IPS-18a (cell line): ENCODE results near the gene ADGRE3.
A peak's percentile ranks its signal among the peaks of the same experiment; 100 is the strongest.

Experiments used
- H3K27ac ChIP-seq: one replicate; pipeline ENCODE4 v1.5.1; 2013; ENCODE audit warnings: low read length
- H3K27me3 ChIP-seq: one replicate; pipeline ENCODE4 v1.6.1; 2013; ENCODE audit warnings: mild to moderate bottlenecking, low read length; ENCODE audit not compliant: control insufficient read depth, insufficient read depth
- H3K36me3 ChIP-seq: one replicate; pipeline ENCODE4 v1.6.1; 2013; ENCODE audit warnings: low read depth, low read length; ENCODE audit not compliant: control insufficient read depth
- H3K4me1 ChIP-seq: one replicate; pipeline ENCODE4 v1.6.1; 2013; ENCODE audit warnings: low read depth, low read length; ENCODE audit not compliant: control insufficient read depth
- H3K4me3 ChIP-seq: one replicate; pipeline ENCODE4 v1.5.1; 2013; ENCODE audit warnings: low read length
- H3K9ac ChIP-seq: one replicate; pipeline ENCODE4 v1.6.1; 2013; ENCODE audit warnings: mild to moderate bottlenecking, low read length, moderate library complexity
- H3K9me3 ChIP-seq: one replicate; pipeline ENCODE4 v1.6.1; 2013; ENCODE audit warnings: low read depth, low read length; ENCODE audit not compliant: control insufficient read depth

The ADGRE3 gene

DNA sequence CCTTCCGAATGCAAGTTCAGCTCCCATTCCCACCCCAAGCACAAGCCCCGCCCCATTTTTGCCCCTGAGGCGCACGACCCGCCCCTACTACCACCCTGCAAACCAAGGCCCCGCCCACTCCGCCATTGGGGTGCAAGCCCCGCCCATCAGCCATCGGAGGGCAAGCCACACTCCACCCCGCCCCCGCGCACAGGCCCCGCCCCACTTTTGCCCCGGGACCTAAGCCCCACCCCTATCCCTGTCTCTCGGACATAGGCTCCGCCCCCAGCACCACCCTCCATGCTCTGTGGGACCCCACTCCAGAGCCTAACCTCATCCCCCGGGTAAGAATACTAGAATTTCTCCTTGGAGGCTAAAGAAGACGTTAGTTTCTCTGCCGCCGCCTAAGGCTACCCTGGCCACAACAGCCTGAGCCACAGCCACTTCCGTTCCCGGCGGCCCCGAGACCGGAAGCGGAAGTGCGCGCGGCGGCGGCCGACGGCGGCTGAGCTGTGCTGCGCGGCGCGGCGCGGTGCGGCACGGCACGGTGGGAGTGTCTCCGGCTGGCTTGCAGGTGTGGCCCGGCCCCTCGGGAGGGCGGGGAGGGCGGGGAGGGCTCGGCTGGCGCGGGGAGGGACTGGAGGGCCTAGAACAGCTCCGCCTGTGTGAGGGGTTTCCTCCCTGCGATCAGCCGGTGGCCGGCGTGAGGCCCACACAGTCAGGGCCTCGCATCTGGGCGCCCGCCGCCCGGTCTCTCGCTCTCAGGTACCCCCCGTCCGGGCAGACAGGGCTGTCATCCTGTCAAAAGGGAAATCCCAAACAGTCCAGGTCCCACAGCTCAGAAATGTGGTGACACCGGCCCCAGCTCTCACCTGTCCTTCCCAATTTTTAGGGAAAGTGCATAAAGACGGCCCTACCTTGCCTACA lies 15.2 kb upstream of the ADGRE3 start, which contains the start of gene ZNF333:
ZNF333 (plus strand) TSS at position 451 of the 906 bp plus-strand sequence. CDS start 3,444 bp downstream, outside the sequence.
- no peaks in the 10 kb centered on the region for H3K27me3 ChIP-seq
- no peaks in the 10 kb centered on the region for H3K9me3 ChIP-seq
- no peak within 1 kb of the TSS for H3K27ac ChIP-seq
- peak within 1 kb of the TSS; percentile 53 for H3K9ac ChIP-seq
- peaks cover 4% of the 10 kb centered on the region for H3K4me1 ChIP-seq
- H3K36me3 ChIP-seq = no peaks in the 10 kb centered on the region
- H3K4me3 ChIP-seq = peak within 1 kb of the TSS; percentile 73

DNA sequence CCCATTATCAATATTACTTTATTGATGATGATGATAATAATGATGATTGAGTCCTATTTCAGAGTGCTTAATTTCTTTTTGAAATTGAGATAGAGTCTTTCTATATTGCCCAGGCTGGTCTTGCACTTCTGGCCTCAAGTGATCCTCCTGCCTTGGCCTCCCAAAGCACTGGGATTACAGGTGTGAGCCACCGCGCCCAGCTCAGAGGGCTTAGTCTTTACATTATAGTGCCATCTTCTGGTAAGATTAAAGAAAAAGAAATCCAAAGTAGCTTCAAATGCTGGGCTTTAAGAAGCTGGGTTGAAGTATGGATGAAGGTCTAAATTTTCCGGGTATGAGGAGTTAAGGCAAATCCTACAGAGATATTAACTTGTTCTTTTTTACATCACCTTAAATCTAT lies 11.8 kb upstream of the ADGRE3 start:
- no peaks in the 10 kb centered on the region for H3K9me3 ChIP-seq
- no peaks in the 10 kb centered on the region for H3K27me3 ChIP-seq
- no peaks in the 10 kb centered on the region for H3K36me3 ChIP-seq
- H3K4me1 ChIP-seq = peaks cover 4% of the 10 kb centered on the region
- no peak overlapping the region for H3K27ac ChIP-seq
- no peak overlapping the region for H3K9ac ChIP-seq
- no peak overlapping the region for H3K4me3 ChIP-seq

DNA sequence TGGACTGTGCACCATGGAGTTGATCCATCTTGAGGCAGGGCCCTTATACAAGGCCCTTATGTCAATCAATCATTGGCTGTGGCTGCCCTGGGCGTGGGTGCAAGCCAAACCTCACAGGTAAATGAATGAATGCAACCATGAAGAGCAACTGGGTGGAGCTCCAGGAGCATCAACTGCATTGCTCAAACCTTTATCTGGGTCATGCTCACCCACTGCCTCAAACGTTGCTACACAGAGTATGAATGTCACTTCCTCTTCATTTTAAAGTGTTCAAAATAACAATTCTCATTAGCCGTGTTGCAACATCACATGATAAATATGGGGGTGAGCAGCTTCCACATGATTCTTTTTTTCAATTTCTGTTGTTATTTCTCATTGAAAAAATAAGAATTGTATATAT lies 8.8 kb upstream of the ADGRE3 start:
- Histone ChIP-seq H3K36me3 (no peaks in the 10 kb centered on the region), H3K27me3 (no peaks in the 10 kb centered on the region), H3K4me3 (no peak overlapping the region), H3K9me3 (peaks cover 3% of the 10 kb centered on the region), H3K4me1 (no peaks in the 10 kb centered on the region), H3K27ac (no peak overlapping the region), H3K9ac (no peak overlapping the region)

DNA sequence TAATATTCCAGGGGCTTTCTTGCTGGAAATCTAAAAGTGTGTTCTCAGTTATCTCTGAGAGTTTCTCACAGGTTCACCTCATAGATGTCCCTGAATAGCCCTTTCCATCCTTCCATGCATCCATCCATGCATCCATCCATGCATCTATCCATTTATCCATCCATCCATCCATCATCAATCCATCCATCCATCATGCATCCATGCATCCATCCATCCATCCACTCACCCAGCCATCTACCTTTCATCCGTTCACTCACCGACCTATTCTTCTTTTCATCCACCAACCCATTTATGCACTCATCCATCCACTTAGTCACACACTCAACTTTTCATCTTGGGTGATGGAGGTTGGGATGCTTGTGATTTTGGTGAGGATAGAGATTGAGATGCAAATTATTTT lies 7.4 kb upstream of the ADGRE3 start:
- H3K27ac ChIP-seq = no peak overlapping the region

DNA sequence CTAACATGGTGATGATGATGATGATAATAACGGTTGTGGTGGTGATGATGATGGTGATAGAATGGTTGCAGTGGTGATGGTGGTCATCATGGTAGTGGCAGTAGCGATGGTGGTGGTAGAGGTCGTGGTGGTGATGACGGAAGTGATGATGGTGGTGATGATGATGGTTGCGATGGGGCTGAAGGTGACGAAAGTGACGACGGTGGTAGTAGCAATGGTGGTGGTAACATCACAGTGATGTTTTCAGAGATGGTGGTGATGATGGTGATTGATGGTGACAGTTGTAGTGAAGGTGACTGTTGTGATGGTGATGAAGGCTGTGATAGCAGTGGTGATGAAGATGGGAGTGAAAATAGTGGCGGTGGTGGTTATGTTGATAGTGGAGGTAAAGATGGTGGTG lies 3.6 kb upstream of the ADGRE3 start:
- no peaks in the 10 kb centered on the region for H3K27me3 ChIP-seq
- peaks cover 12% of the 10 kb centered on the region for H3K9me3 ChIP-seq

More for the DNA sequence above, 7.4 kb upstream of the ADGRE3 start:
- Histone ChIP-seq H3K9ac (no peak overlapping the region), H3K36me3 (no peaks in the 10 kb centered on the region), H3K9me3 (peaks cover 3% of the 10 kb centered on the region), H3K27me3 (no peaks in the 10 kb centered on the region), H3K4me1 (no peaks in the 10 kb centered on the region), H3K4me3 (no peak overlapping the region)

DNA sequence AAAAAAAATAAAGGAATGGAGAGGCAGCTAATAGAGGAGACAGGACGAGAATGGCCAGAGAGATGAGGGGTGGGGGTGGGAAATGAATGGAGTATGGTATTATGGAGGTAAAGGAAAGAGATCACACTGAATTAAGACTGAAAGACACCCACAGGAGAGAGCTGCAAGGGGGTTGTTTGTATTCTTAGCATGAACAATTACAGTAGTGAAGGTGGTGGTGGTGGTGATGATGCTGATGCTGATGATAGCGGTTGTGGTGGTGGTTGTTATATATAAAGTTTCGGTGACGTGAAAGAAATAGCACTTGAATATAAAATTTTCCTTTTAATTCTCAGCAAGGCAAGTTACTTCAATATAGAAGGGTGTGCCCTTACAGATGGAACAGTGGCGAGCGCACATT lies 2.8 kb upstream of the ADGRE3 start:
- Histone ChIP-seq H3K27me3 (no peaks in the 10 kb centered on the region), H3K9me3 (peaks cover 13% of the 10 kb centered on the region), H3K36me3 (no peaks in the 10 kb centered on the region), H3K4me1 (no peaks in the 10 kb centered on the region), H3K9ac (no peak overlapping the region), H3K4me3 (no peak overlapping the region), H3K27ac (no peak overlapping the region)

More for the DNA sequence above, 3.6 kb upstream of the ADGRE3 start:
- no peak overlapping the region for H3K4me3 ChIP-seq
- no peak overlapping the region for H3K27ac ChIP-seq
- no peaks in the 10 kb centered on the region for H3K36me3 ChIP-seq
- H3K9ac ChIP-seq = no peak overlapping the region
- no peaks in the 10 kb centered on the region for H3K4me1 ChIP-seq

DNA sequence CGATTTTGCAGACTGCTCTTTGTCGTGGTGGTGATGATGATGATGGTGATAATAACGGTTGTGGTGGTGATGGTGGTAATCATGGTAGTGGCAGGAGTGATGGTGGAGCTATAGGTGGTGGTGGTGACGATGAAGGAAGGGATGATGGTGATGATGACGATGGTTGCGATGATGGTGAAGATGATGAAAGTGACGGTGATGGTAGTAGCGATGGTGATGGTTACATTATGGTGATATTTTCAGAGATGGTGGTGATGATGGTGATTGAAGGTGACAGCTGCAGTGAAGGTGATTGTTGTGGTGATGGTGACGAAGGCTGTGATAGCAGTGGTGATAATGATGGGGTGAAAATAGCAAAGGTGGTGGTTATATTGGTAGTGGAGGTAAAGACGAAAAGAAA lies 2.1 kb upstream of the ADGRE3 start:
- Histone ChIP-seq H3K9ac (no peak overlapping the region), H3K9me3 (peaks cover 17% of the 10 kb centered on the region), H3K4me3 (no peak overlapping the region), H3K36me3 (no peaks in the 10 kb centered on the region), H3K4me1 (no peaks in the 10 kb centered on the region), H3K27me3 (no peaks in the 10 kb centered on the region), H3K27ac (no peak overlapping the region)

DNA sequence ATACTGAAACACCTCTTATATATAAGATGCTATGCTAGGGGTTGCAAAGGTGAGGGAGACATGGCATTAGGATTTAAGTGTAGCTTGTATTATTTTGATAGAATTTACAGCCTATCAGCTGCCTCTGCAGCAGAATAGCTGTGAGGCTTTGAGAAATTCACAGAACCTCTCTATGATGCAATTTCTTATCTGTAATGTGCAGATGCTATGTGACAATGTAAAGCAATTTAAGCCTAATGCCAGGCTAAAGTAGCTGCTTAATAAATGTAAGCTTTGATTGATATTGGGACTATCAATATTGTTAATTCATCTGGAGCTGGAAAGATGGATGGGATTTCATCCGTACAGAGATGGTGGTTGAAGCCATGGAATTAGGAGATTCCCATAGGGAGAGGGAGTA lies 1.6 kb downstream of the ADGRE3 start:
- H3K9ac ChIP-seq = no peak overlapping the region
- H3K27me3 ChIP-seq = no peaks in the 10 kb centered on the region
- H3K9me3 ChIP-seq = peaks cover 30% of the 10 kb centered on the region
- no peak overlapping the region for H3K4me3 ChIP-seq
- H3K4me1 ChIP-seq = no peaks in the 10 kb centered on the region
- H3K27ac ChIP-seq = no peak overlapping the region
- no peaks in the 10 kb centered on the region for H3K36me3 ChIP-seq

DNA sequence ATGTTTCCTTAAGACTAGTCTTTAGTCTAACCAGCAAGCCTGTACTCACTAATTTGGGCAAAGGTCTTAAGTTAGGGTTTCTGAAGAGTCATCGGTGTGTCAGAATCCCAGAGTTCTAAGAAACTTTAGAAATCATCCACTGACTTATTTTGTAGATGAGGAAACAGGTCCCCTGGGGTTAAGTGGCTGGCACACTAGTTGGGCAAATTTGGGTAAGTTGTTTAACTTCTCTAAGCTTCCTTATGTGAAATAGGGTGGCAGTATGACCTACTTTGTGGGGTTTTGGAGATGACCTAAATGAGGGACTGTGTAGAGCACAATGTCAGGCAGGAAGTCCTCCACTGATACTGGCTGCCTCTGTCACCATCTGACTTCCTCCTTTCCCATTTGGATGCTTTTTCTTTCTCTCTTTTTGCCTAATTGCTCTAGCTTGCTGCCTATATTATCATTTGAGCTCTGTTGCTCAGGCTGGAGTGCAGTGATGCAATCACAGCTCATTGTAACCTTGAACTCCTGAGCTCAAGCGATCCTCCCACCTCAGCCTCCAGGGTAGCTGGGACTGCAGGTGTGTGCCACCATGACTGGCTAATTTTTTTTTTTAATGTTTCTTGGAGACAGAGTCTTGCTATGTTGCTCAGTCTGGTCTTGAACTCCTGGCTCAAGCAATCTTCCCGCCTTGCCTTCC lies 2.3 kb downstream of the ADGRE3 start:
- H3K36me3 ChIP-seq = no peaks in the 10 kb centered on the region
- no peaks in the 10 kb centered on the region for H3K4me1 ChIP-seq
- H3K27ac ChIP-seq = no peak overlapping the region
- H3K4me3 ChIP-seq = no peak overlapping the region
- peaks cover 30% of the 10 kb centered on the region for H3K9me3 ChIP-seq
- H3K27me3 ChIP-seq = no peaks in the 10 kb centered on the region
- H3K9ac ChIP-seq = no peak overlapping the region

DNA sequence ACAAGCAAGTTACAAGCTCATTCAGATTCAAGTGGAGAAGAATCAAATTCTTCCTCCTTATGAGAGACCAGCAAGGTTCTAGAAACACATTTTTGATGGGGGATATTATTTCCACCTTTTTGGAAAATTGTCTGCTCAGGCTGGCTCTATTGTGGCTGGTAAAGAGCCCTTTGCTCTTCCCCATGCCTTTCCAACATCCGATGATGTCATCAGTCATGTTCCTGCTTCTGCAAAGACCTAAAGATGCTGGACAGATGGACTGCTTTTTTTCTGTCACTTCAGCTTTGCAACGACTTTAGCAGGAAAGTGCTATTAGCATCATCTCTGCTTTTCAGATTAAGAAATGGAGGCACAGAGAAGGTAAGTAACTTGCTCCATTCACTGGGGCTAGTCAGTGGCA lies 4.2 kb downstream of the ADGRE3 start:
- Histone ChIP-seq H3K9ac (no peak overlapping the region), H3K9me3 (peaks cover 32% of the 10 kb centered on the region), H3K36me3 (no peaks in the 10 kb centered on the region), H3K4me1 (no peaks in the 10 kb centered on the region), H3K27me3 (no peaks in the 10 kb centered on the region), H3K27ac (no peak overlapping the region), H3K4me3 (no peak overlapping the region)

DNA sequence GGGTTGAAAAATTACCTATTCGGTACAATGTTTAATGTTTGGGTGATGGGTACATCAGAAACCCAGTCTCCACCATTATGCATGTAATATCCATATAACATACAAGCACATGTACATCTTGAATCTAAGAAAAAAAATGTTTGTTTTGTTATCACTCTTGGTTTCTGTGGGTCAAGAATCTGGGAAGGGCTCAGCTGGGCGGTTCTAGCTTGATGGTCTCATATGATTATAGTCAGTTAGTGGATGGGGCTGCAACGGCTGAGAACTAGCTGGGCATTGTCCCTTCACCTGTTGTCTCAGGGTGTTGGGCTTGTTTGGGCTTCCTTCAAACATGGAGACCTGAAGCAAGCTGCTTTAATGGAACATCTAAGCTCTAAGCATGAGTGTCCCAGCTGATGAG lies 4.7 kb downstream of the ADGRE3 start:
- peaks cover 32% of the 10 kb centered on the region for H3K9me3 ChIP-seq
- no peaks in the 10 kb centered on the region for H3K4me1 ChIP-seq
- no peaks in the 10 kb centered on the region for H3K27me3 ChIP-seq
- no peak overlapping the region for H3K4me3 ChIP-seq
- H3K9ac ChIP-seq = no peak overlapping the region
- H3K27ac ChIP-seq = no peak overlapping the region
- no peaks in the 10 kb centered on the region for H3K36me3 ChIP-seq
